IMR-90 (cell line): Measurements from ENCODE around the gene TMEM14A. TPM values are rescaled to one million over a fixed set of nuclear protein-coding genes. Genes with fewer than 3 reads are reported as not detected.

ENCODE experiments used
- ATAC-seq: fragments of 200-7000 bp; cut with Tn5 transposase; 2 replicates; pipeline ENCODE4 v1.9.1; 2020; ENCODE audit warnings: low read depth, mild to moderate bottlenecking, moderate library complexity
- BruUV-seq: library from RNA; stranded (reverse); fragments of 400-500 nt; replicated peaks from 2 replicates; lab custom pipeline; 2021; lab: Mats Ljungman, UMichigan
- CTCF ChIA-PET: fragments of 300-600 bp; formaldehyde crosslinking; extraction: SDS; loops from one replicate; lab custom pipeline; 2021; ENCODE audit warnings: antibody characterized with exemption; lab: Yijun Ruan, JAX
- POLR2A ChIA-PET: fragments of 300-600 bp; sonication (Branson Sonifier 250); formaldehyde crosslinking; loops from one replicate; lab custom pipeline; 2022; ENCODE audit warnings: antibody characterized with exemption; ENCODE audit not compliant: unreplicated experiment; lab: Charles Lee
- DNase-seq: peaks from one replicate; pipeline ENCODE4 v3.0.0; 2013
- H2AFZ ChIP-seq: replicated peaks from 2 replicates; pipeline ENCODE3; 2013; ENCODE audit warnings: low read length, mild to moderate bottlenecking; ENCODE audit not compliant: poor library complexity
- H2AK5ac ChIP-seq: 2 replicates; pipeline ENCODE4 v1.6.1; 2013; ENCODE audit warnings: low read depth, low read length, inconsistent platforms
- H2AK9ac ChIP-seq: replicated peaks from 2 replicates; pipeline ENCODE3; 2013; ENCODE audit warnings: mild to moderate bottlenecking, low read depth, low read length, moderate library complexity; ENCODE audit not compliant: poor library complexity
- H2BK120ac ChIP-seq: 2 replicates; pipeline ENCODE4 v1.6.1; 2013; ENCODE audit warnings: low read depth, low read length, inconsistent platforms
- H2BK15ac ChIP-seq: 3 replicates; pipeline ENCODE4 v1.6.1; 2013; ENCODE audit warnings: low read depth, low read length, inconsistent platforms
- H2BK20ac ChIP-seq: 2 replicates; pipeline ENCODE4 v1.6.1; 2013; ENCODE audit warnings: low read depth, mild to moderate bottlenecking, inconsistent platforms, low read length, moderate library complexity
- H2BK5ac ChIP-seq: 2 replicates; pipeline ENCODE4 v1.6.1; 2013; ENCODE audit warnings: mild to moderate bottlenecking, low read depth, low read length, inconsistent platforms; ENCODE audit not compliant: poor library complexity, severe bottlenecking
- H3K14ac ChIP-seq: replicated peaks from 2 replicates; pipeline ENCODE4 v1.6.1; 2013; ENCODE audit warnings: low read depth, low read length, inconsistent platforms
- H3K18ac ChIP-seq: 2 replicates; pipeline ENCODE4 v1.6.1; 2013; ENCODE audit warnings: low read depth, low read length, control low read depth
- H3K23ac ChIP-seq: 2 replicates; pipeline ENCODE4 v1.6.1; 2013; ENCODE audit warnings: low read depth, low read length, inconsistent platforms
- H3K27ac ChIP-seq: 2 replicates; pipeline ENCODE4 v1.5.1; 2013; ENCODE audit warnings: mild to moderate bottlenecking, control low read depth, low read length; ENCODE audit not compliant: insufficient read depth
- H3K27me3 ChIP-seq: 2 replicates; pipeline ENCODE4 v1.6.1; 2013; ENCODE audit warnings: low read length; ENCODE audit not compliant: control insufficient read depth, insufficient read depth
- H3K36me3 ChIP-seq: 2 replicates; pipeline ENCODE4 v1.6.1; 2013; ENCODE audit warnings: low read length, mixed read lengths; ENCODE audit not compliant: control insufficient read depth, insufficient read depth
- H3K4ac ChIP-seq: 2 replicates; pipeline ENCODE4 v1.6.1; 2013; ENCODE audit warnings: low read depth, low read length, inconsistent platforms
- H3K4me1 ChIP-seq: 2 replicates; pipeline ENCODE4 v1.6.1; 2013; ENCODE audit warnings: low read length, mixed read lengths; ENCODE audit not compliant: control insufficient read depth, insufficient read depth
- H3K4me2 ChIP-seq: 2 replicates; pipeline ENCODE4 v1.6.1; 2013; ENCODE audit warnings: low read depth, mild to moderate bottlenecking, control low read depth, low read length, moderate library complexity
- H3K4me3 ChIP-seq: 2 replicates; pipeline ENCODE4 v1.5.1; 2013; ENCODE audit warnings: low read depth, mild to moderate bottlenecking, control low read depth, low read length, moderate library complexity; ENCODE audit not compliant: insufficient read depth
- H3K56ac ChIP-seq: 2 replicates; pipeline ENCODE4 v1.6.1; 2013; ENCODE audit warnings: low read length, inconsistent platforms; ENCODE audit not compliant: insufficient read depth; ENCODE audit errors: extremely low read depth
- H3K79me1 ChIP-seq, 2 experiments: 2 replicates each; pipeline ENCODE4 v1.6.1; 2013; ENCODE audit warnings: low read length in 2 of 2, inconsistent platforms in 1 of 2, low read depth in 1 of 2
- H3K9ac ChIP-seq: 2 replicates; pipeline ENCODE4 v1.6.1; 2013; ENCODE audit warnings: low read depth, low read length, control low read depth
- H3K9me1 ChIP-seq: 2 replicates; pipeline ENCODE4 v1.6.1; 2013; ENCODE audit warnings: low read length, inconsistent platforms; ENCODE audit not compliant: insufficient read depth
- H3K9me3 ChIP-seq: 2 replicates; pipeline ENCODE4 v1.6.1; 2013; ENCODE audit warnings: low read length; ENCODE audit not compliant: control insufficient read depth, insufficient read depth
- H4K20me1 ChIP-seq: 2 replicates; pipeline ENCODE4 v1.6.1; 2013; ENCODE audit warnings: low read length, inconsistent platforms; ENCODE audit not compliant: insufficient read depth
- H4K5ac ChIP-seq: 2 replicates; pipeline ENCODE4 v1.6.1; 2013; ENCODE audit warnings: mild to moderate bottlenecking, low read depth, low read length, control low read depth
- H4K8ac ChIP-seq, 2 experiments: 2 replicates each; pipeline ENCODE4 v1.6.1; 2013; ENCODE audit warnings: low read depth in 2 of 2, low read length in 2 of 2, control low read depth in 1 of 2, inconsistent platforms in 1 of 2
- H4K91ac ChIP-seq: 2 replicates; pipeline ENCODE4 v1.6.1; 2013; ENCODE audit warnings: low read depth, low read length, inconsistent platforms; ENCODE audit not compliant: insufficient read depth
- BHLHE40 ChIP-seq: fragments of 150-350 bp; IDR thresholded peaks from 2 replicates; pipeline ENCODE4 v1.6.1; 2016; ENCODE audit warnings: mild to moderate bottlenecking, low read depth, low read length
- WGBS, 2 experiments: methylation state at CpG; one replicate each; pipeline versions ENCODE4 v1.1.5 to v1.1.7; 2013; ENCODE audit warnings: missing lambda C conversion rate in 2 of 2; ENCODE audit not compliant: insufficient read length in 1 of 2; ENCODE audit errors: extremely low coverage in 2 of 2; 5-methylcytosine and 5-hydroxymethylcytosine counted together
- dilution Hi-C: fragments of 300-500 bp; cut with HindIII; formaldehyde crosslinking; loops from one replicate; pipeline ENCODE4 v1.14.3; 2018; ENCODE audit warnings: low sequenced_read_pairs; ENCODE audit not compliant: unreplicated experiment
- in situ Hi-C: fragments of 300-500 bp; cut with MboI; formaldehyde crosslinking; loops from 3 replicates; pipeline ENCODE4 v1.14.3; 2019; ENCODE audit warnings: low sequenced_read_pairs, inconsistent platforms, mixed read lengths
- intact Hi-C: fragments of 100-400 bp; cut with micrococcal nuclease; formaldehyde crosslinking; loops from 2 replicates; pipeline ENCODE4 v1.10.0; 2022
- polyA plus RNA-seq, 3 experiments: library from polyadenylated mRNA; depleted of rRNA; stranded (reverse); fragments of >200 nt; gene quantifications; 2 replicates each; pipeline ENCODE4 v1.2.3, GENCODE V29; 2012; ENCODE audit warnings: low replicate concordance in 1 of 3
- total RNA-seq: library from RNA; depleted of rRNA; stranded (reverse); fragments of >200 nt; gene quantifications from 2 replicates; pipeline ENCODE4 v1.2.3, GENCODE V29; 2012

Gene TMEM14A
- total and polyA plus RNA-seq, 2 of the 4 experiments (the other 2 are of a cell fraction): 18.5 to 25.1 TPM

- in situ Hi-C loops: no loop called here
- H3K4me1 ChIP-seq: peaks cover 12% of the 10 kb centered on the region
- no peak overlapping the region for H3K18ac ChIP-seq
- H3K23ac ChIP-seq: no peak overlapping the region
- H3K4me3 ChIP-seq: no peak overlapping the region
- no peak overlapping the region for H2BK15ac ChIP-seq
- H3K14ac ChIP-seq: no peak overlapping the region
- no peak overlapping the region for H3K4ac ChIP-seq
- no TSS peak for BruUV-seq
- CTCF ChIA-PET: no interaction called here
- H3K27me3 ChIP-seq: no peaks in the 10 kb centered on the region
- H3K56ac ChIP-seq: no peak overlapping the region
- H2AK9ac ChIP-seq: no peak overlapping the region
- H2BK120ac ChIP-seq: no peak overlapping the region
- TF ChIP-seq BHLHE40: no peak
- H3K36me3 ChIP-seq: no peaks in the 10 kb centered on the region
- H3K9me3 ChIP-seq: no peaks in the 10 kb centered on the region
- dilution Hi-C loops: no loop called here
- H2BK5ac ChIP-seq: no peak overlapping the region
- ATAC-seq (no peak), DNase-seq (no peak)
- no peak overlapping the region for H3K9ac ChIP-seq
- no CpG with 5 or more reads among the region's 1 CpG for WGBS, 2 experiments
- no peak overlapping the region for H2BK20ac ChIP-seq
- H3K27ac ChIP-seq: no peak overlapping the region
- H3K4me2 ChIP-seq: no peak overlapping the region
- H3K9me1 ChIP-seq: peaks cover 4% of the 10 kb centered on the region
- no peak overlapping the region for H4K91ac ChIP-seq
- H4K8ac ChIP-seq: no peak overlapping the region
- no peak overlapping the region for H2AFZ ChIP-seq
- no peak overlapping the region for H2AK5ac ChIP-seq
- intact Hi-C loops: no loop called here
- H4K20me1 ChIP-seq: no peaks in the 10 kb centered on the region
- POLR2A ChIA-PET: no interaction called here
- H3K79me1 ChIP-seq: no peaks in the 10 kb centered on the region
- H4K5ac ChIP-seq: no peak overlapping the region
Observed at GRCh38 chr6:52621631-52622030, 49.3 kb upstream of the TMEM14A start.
